Suprapubic skin (tissue), 3 donors: ENCODE data around the gene ATAD3A.
"Not testable (repeated sequence)": the region's sequence is repeated elsewhere in the genome, so short reads cannot be mapped to it uniquely, and the experiment has no call there.

Experiments
- CTCF ChIP-seq, 2 donors: fragments of 200-600 bp in 1 of 2; fragments of 450-650 bp in 1 of 2; sonication (generic) in 1 of 2; IDR thresholded peaks; one replicate each; pipeline ENCODE4 v1.5.1; 2016 to 2019; ENCODE audit warnings: antibody characterized with exemption in 2 of 2, mild to moderate bottlenecking in 1 of 2, moderate library complexity in 1 of 2
- POLR2A ChIP-seq, 2 donors: fragments of 450-650 bp; IDR thresholded peaks; one replicate each; pipeline ENCODE4 v1.6.1; 2017; ENCODE audit warnings: antibody characterized with exemption in 2 of 2, mild to moderate bottlenecking in 2 of 2, moderate library complexity in 2 of 2

GRCh38 chr1:1472053-1472876 is 39.7 kb upstream of the ATAD3A start:
- TF ChIP-seq CTCF, POLR2A (IDR thresholded peaks at IDR 0.05): not testable (repeated sequence)
